ENCODE results near the gene BUB1B. TPM values are rescaled to one million over a fixed set of nuclear protein-coding genes. Genes with fewer than 3 reads are reported as not detected.
"Not testable (repeated sequence)": the region's sequence is repeated elsewhere in the genome, so short reads cannot be mapped to it uniquely, and the experiment has no call there.

BUB1B gene
- polyA plus RNA-seq, 1 of the 3 experiments (the other 2 are of a cell fraction): 12.6 TPM

DNA sequence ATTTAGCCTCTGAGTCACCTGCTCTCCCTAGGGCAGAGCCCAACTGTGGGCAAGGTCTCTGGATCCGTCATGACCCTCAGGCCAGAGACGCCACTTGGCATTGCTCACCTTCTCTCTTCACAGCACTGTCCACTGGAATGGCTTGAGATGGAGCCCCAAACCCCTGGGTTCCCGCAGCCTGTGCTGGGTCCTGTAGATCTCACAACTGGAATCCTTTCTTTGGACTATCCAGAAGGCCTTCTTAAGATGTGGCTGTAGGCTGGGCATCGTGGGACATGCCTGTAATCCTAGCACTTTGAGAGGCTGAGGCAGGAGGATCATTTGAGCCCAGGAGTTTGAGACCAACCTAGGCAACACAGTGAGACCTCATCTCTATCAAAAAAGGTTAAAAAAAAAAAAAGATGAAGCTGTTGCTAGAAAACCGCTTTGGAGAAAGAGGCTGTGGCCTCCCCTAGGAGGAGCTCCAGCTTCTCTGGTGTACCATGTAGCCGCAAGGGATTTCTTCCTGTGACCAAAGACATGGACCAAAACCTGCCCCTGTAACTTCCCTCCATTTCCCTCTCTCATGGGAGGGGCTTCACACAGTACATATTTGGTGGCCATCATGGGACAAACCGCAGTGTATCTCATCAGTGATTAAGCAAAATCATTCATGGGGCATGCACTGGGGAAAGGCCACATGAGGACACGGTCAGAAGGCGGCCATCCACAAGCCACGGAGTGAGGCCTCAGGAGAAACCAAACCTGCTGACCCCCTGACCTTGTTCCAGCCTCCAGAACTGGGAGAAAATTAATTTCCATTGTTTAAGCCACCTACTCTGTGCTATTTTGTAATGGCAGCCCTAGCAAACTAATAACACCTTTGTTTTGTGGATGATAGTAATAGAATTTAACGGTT lies 23.3 kb upstream of the BUB1B start:
- ChIA-PET POLR2A (no interaction called here), CTCF (interaction anchor here (1.4 kb wide), 1 partner anchor 33 kb away, joined by 4 read pairs; no protein-coding TSS in a partner anchor)
- no peak for DNase-seq
- Histone ChIP-seq H3F3A (replicated peaks; ENCODE audit: insufficient read depth) (no peaks in the 10 kb centered on the region), H3K36me3 (replicated peaks in 1 of 2; ENCODE audit: control insufficient read depth in 1 of 2, insufficient read depth in 2 of 2, low read length in 1 of 2) (no peaks in the 10 kb centered on the region), H3K27me3 (ENCODE audit: insufficient read depth) (no peaks in the 10 kb centered on the region), H3K79me2 (ENCODE audit: insufficient read depth) (no peaks in the 10 kb centered on the region), H3K27ac (ENCODE audit: low read depth in 2 of 2, low read length in 1 of 2) (no peak overlapping the region), H3K9ac (no peak overlapping the region), H3K9me2 (no peaks in the 10 kb centered on the region), H3K4me2 (no peak overlapping the region), H3K9me3 (no peaks in the 10 kb centered on the region), H4K20me1 (ENCODE audit: insufficient read depth) (no peaks in the 10 kb centered on the region), H3K4me3 (ENCODE audit: low read depth in 2 of 2, low read length in 1 of 2) (no peak overlapping the region), H3K4me1 (ENCODE audit: control insufficient read depth in 1 of 2, insufficient read depth in 2 of 2, low read depth in 1 of 2, low read length in 1 of 2) (no peaks in the 10 kb centered on the region), H2AFZ (ENCODE audit: low read depth) (no peak overlapping the region)
- no peak for TF ChIP-seq TEAD4 (IDR thresholded peaks at IDR 0.05; ENCODE audit: borderline replicate concordance, insufficient read depth)
- TF ChIP-seq EP300 (IDR thresholded peaks at IDR 0.05; ENCODE audit: borderline replicate concordance in 1 of 2, low read depth in 1 of 2, low read length in 1 of 2): no peak
- TF ChIP-seq ELF1 (IDR thresholded peaks at IDR 0.05): no peak
- TF ChIP-seq, protein P1, sequence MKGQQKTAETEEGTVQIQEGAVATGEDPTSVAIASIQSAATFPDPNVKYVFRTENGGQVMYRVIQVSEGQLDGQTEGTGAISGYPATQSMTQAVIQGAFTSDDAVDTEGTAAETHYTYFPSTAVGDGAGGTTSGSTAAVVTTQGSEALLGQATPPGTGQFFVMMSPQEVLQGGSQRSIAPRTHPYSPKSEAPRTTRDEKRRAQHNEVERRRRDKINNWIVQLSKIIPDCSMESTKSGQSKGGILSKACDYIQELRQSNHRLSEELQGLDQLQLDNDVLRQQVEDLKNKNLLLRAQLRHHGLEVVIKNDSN (IDR thresholded peaks at IDR 0.05; ENCODE audit: borderline replicate concordance, low read depth): no peak
- no peak for TF ChIP-seq MEF2A (IDR thresholded peaks at IDR 0.05; ENCODE audit: borderline replicate concordance, low read depth)
- no peak for TF ChIP-seq JUND (IDR thresholded peaks at IDR 0.05)
- TF ChIP-seq RFX5 (IDR thresholded peaks at IDR 0.05; ENCODE audit: low read length): no peak
- TF ChIP-seq FOXJ3 (CRISPR knock-in tag; IDR thresholded peaks at IDR 0.05): no peak
- TF ChIP-seq EZH2phosphoT487 (IDR thresholded peaks at IDR 0.05; ENCODE audit: borderline replicate concordance, low read depth): no peak
- TF ChIP-seq MXI1 (IDR thresholded peaks at IDR 0.05; ENCODE audit: low read depth, low read length): no peak
- TF ChIP-seq, protein P2, sequence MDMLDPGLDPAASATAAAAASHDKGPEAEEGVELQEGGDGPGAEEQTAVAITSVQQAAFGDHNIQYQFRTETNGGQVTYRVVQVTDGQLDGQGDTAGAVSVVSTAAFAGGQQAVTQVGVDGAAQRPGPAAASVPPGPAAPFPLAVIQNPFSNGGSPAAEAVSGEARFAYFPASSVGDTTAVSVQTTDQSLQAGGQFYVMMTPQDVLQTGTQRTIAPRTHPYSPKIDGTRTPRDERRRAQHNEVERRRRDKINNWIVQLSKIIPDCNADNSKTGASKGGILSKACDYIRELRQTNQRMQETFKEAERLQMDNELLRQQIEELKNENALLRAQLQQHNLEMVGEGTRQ (IDR thresholded peaks at IDR 0.05; ENCODE audit: borderline replicate concordance, low read depth, low read length): no peak
- TF ChIP-seq FOSL2 (IDR thresholded peaks at IDR 0.05; ENCODE audit: borderline replicate concordance, low read depth): no peak
- WGBS (ENCODE audit: low lambda C conversion rate): 85% methylated on average over 11 of the region's 11 CpGs

DNA sequence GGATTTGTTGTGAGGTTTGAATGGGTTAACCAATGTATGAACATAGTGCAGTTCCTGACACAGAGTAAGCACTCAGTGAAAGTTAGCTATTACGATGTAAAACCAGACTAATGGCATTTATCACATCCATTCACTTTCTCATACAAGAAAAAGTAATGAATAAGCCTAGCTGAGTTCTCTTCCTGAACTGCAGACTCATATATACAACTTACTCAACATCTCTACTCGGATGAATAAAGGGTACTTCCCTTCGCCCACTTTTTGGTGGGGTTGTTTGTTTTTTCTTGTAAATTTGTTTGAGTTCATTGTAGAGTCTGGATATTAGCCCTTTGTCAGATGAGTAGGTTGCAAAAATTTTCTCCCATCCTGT lies 22.7 kb upstream of the BUB1B start:
- H3K4me2 ChIP-seq; H3K27me3 ChIP-seq (ENCODE audit: insufficient read depth); H2AFZ ChIP-seq (ENCODE audit: low read depth); H3K9ac ChIP-seq; H3K79me2 ChIP-seq (ENCODE audit: insufficient read depth); DNase-seq; H3K36me3 ChIP-seq (replicated peaks in 1 of 2; ENCODE audit: control insufficient read depth in 1 of 2, insufficient read depth in 2 of 2, low read length in 1 of 2); H3F3A ChIP-seq (replicated peaks; ENCODE audit: insufficient read depth); H3K9me3 ChIP-seq; H3K27ac ChIP-seq (ENCODE audit: low read depth in 2 of 2, low read length in 1 of 2); H4K20me1 ChIP-seq (ENCODE audit: insufficient read depth); H3K4me1 ChIP-seq (ENCODE audit: control insufficient read depth in 1 of 2, insufficient read depth in 2 of 2, low read depth in 1 of 2, low read length in 1 of 2); POLR2A ChIA-PET; H3K9me2 ChIP-seq; H3K4me3 ChIP-seq (ENCODE audit: low read depth in 2 of 2, low read length in 1 of 2): not testable (repeated sequence)
- CTCF ChIA-PET: interaction anchor here (1.4 kb wide), 1 partner anchor 34 kb away, joined by 4 read pairs; no protein-coding TSS in a partner anchor
- 61% methylated on average over 3 of the region's 3 CpGs for WGBS (ENCODE audit: low lambda C conversion rate)
